ENCODE data around the gene SIGLEC6. TPM values are rescaled to one million over a fixed set of nuclear protein-coding genes. Genes with fewer than 3 reads are reported as not detected.
A peak's percentile ranks its signal among the peaks of the same experiment; 100 is the strongest.

The SIGLEC6 gene
- total RNA-seq, 1 donor from 2014 or later: not detected

- peak within 1 kb of the TSS; percentile 68 for H3K4me3 ChIP-seq (ENCODE audit: low read depth, low read length)
- TF ChIP-seq CTCF (conservative IDR thresholded peaks at IDR 0.05; ENCODE audit: low read depth, low read length): no peak
- DNase-seq (ENCODE audit: low read depth): peak; percentile 76
These were observed 39.6 kb upstream of the SIGLEC6 start, which contains the start of gene ZNF175 for GRCh38 chr19:51570962-51571575. Gene ZNF175 (plus strand): TSS chr19:51571283. CDS start chr19:51573330, 2,047 bp downstream.

GRCh38 chr19:51568456-51568855, 37.0 kb upstream of the SIGLEC6 start:
- DNase-seq (ENCODE audit: low read depth): no peak
- no peak overlapping the region for H3K4me3 ChIP-seq (ENCODE audit: low read depth, low read length)
- no peak for TF ChIP-seq CTCF (conservative IDR thresholded peaks at IDR 0.05; ENCODE audit: low read depth, low read length)

DNA sequence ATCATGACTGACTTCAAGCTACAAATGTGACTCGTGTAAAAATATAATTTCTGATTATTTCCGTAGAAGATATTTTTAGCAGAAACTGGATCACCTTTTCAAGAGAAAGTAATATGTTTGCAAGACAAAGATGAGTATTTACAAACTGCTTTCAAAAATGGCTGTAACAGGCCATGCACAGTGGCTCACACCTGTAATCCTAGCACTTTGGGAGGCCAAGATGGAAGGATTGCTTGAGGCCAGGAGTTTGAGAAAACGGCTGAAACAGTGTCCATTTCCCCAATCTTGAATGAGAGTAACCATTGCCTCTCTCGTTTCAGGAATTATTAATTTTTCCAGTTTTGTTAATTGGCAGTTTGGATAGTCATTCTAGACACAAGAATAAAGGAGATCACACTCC, 36.1 kb upstream of the SIGLEC6 start:
- DNase-seq (ENCODE audit: low read depth): no peak
- TF ChIP-seq CTCF (conservative IDR thresholded peaks at IDR 0.05; ENCODE audit: low read depth, low read length): no peak
- H3K4me3 ChIP-seq (ENCODE audit: low read depth, low read length): no peak overlapping the region

DNA sequence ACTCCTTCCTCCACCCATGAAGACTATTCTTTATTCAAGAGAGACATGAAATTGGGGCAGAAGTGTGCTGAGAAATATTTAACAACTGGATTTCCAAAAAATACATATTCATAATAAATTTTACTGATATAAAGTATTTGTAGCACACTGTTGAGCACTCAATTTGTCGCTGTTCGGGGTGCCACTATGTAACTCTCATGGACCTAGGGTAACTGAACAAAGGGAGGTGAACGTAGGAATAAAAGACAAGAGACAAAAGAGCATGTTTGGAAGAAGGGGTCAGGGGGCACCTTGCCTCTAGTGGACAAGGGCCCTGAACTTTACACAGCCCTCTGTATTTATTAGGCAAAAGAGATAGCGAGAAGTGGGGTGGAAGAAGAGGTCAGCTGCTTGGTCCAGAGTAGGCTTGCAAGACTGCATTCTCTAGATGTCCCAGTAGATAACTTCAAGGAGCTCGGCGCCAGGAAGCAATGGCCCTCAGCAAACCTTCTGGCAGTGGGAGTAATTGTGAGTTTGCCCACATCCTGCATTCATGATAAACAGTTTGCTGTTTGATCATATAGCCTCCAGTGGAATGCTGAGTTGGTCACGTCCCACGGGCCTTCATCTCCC, 35.1 kb upstream of the SIGLEC6 start:
- no peak for TF ChIP-seq CTCF (conservative IDR thresholded peaks at IDR 0.05; ENCODE audit: low read depth, low read length)
- no peak overlapping the region for H3K4me3 ChIP-seq (ENCODE audit: low read depth, low read length)
- DNase-seq (ENCODE audit: low read depth): no peak

GRCh38 chr19:51565583-51565982, 34.1 kb upstream of the SIGLEC6 start:
- H3K4me3 ChIP-seq (ENCODE audit: low read depth, low read length): no peak overlapping the region
- no peak for DNase-seq (ENCODE audit: low read depth)

GRCh38 chr19:51564791-51565190, 33.3 kb upstream of the SIGLEC6 start:
- H3K4me3 ChIP-seq (ENCODE audit: low read depth, low read length): no peak overlapping the region
- no peak for DNase-seq (ENCODE audit: low read depth)
- no peak for TF ChIP-seq CTCF (conservative IDR thresholded peaks at IDR 0.05; ENCODE audit: low read depth, low read length)

More at GRCh38 chr19:51565583-51565982, 34.1 kb upstream of the SIGLEC6 start:
- TF ChIP-seq CTCF (conservative IDR thresholded peaks at IDR 0.05; ENCODE audit: low read depth, low read length): no peak

DNA sequence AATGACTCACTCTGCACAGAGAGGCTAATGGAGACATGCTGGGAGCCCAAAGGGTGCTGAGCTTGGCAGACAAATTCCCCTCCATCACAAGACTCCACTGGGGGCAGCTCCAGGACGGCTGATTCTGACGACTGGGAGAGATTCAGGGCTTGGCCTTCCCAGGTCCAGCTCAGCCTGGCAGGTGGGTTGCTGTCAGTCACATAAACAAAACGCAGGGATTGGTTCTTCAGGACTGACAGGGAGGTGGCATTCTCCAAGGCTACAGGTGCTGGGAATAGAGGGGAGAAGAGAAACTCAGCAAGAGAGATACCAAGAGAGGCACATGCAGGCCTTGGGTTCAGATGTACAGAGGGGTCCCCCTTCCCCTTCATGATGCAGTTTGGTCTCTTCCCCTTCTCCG, 28.9 kb upstream of the SIGLEC6 start:
- DNase-seq (ENCODE audit: low read depth): no peak
- TF ChIP-seq CTCF (conservative IDR thresholded peaks at IDR 0.05; ENCODE audit: low read depth, low read length): no peak
- H3K4me3 ChIP-seq (ENCODE audit: low read depth, low read length): no peak overlapping the region

Data from epithelial cell of proximal tubule (primary cell).